HepG2 (cell line): ENCODE measurements around the gene FIZ1. TPM values are rescaled to one million over a fixed set of nuclear protein-coding genes. Genes with fewer than 3 reads are reported as not detected.

Experiments
- BORCS8-MEF2B ChIP-seq: sonication (generic); formaldehyde crosslinking; IDR thresholded peaks from 2 replicates; pipeline ENCODE4 v1.8.0; 2022; ENCODE audit warnings: mild to moderate bottlenecking, missing genetic modification reagents
- FOXJ3 ChIP-seq: sonication (generic); formaldehyde crosslinking; IDR thresholded peaks from 2 replicates; pipeline ENCODE4 v1.4.0; 2020; ENCODE audit warnings: missing genetic modification reagents, mild to moderate bottlenecking, borderline replicate concordance
- MEF2D ChIP-seq: sonication (generic); formaldehyde crosslinking; IDR thresholded peaks from 2 replicates; pipeline ENCODE4 v1.5.1; 2020; ENCODE audit warnings: mild to moderate bottlenecking, missing genetic modification reagents
- NCOA5 ChIP-seq: sonication (generic); formaldehyde crosslinking; IDR thresholded peaks from 2 replicates; pipeline ENCODE4 v1.4.0; 2020; ENCODE audit warnings: missing genetic modification reagents
- RXRB ChIP-seq: IDR thresholded peaks from 2 replicates; pipeline ENCODE4 v1.6.1; 2016; ENCODE audit warnings: borderline replicate concordance, missing genetic modification reagents, missing compliant biosample characterization
- SAP130 ChIP-seq: IDR thresholded peaks from 2 replicates; pipeline ENCODE4 v1.6.1; 2016; ENCODE audit warnings: low read depth
- SIX4 ChIP-seq: sonication (generic); formaldehyde crosslinking; IDR thresholded peaks from 2 replicates; pipeline ENCODE4 v1.4.0; 2020; ENCODE audit warnings: missing genetic modification reagents
- ZNF24 ChIP-seq: fragments of 450-650 bp; IDR thresholded peaks from 2 replicates; pipeline ENCODE4 v1.6.1; 2017; ENCODE audit warnings: antibody characterized with exemption, mild to moderate bottlenecking
- ZNF614 ChIP-seq: IDR thresholded peaks from 2 replicates; pipeline ENCODE4 v1.6.1; 2018; ENCODE audit warnings: missing biosample characterization, missing genetic modification reagents, inconsistent platforms, borderline replicate concordance
- polyA plus RNA-seq, 8 experiments: library from polyadenylated mRNA; depleted of rRNA in 3 of 8; stranded (reverse) in 7 of 8; unstranded in 1 of 8; fragments of >200 nt; fragmentation: Illumina TruSeq in 4 of 8; extraction: Trizol in 4 of 8; gene quantifications; 2 replicates each; pipeline versions ENCODE4 v1.2.1 to v1.2.3, GENCODE V29; 2011 to 2016; ENCODE audit warnings: low read depth in 4 of 8, missing spikeins in 1 of 8, mixed read lengths in 1 of 8; ENCODE audit not compliant: insufficient read depth in 1 of 8
- total RNA-seq, 5 experiments: library from RNA; depleted of rRNA; stranded (reverse); fragments of >200 nt; fragmentation: Illumina TruSeq; extraction: Trizol; gene quantifications; 2 replicates each; pipeline ENCODE4 v1.2.3, GENCODE V29; 2016; ENCODE audit warnings: low read depth in 1 of 5
- TF ChIP-seq, protein P1 (sequence below), 2 experiments: sonication (generic) in 1 of 2; formaldehyde crosslinking in 1 of 2; IDR thresholded peaks; 2 replicates each; pipeline versions ENCODE4 v1.6.1 to v1.9.0; 2014 to 2022; ENCODE audit warnings: antibody characterized with exemption in 1 of 2, borderline replicate concordance in 1 of 2, inconsistent platforms in 1 of 2, low read depth in 1 of 2, missing genetic modification reagents in 1 of 2
- TF ChIP-seq, protein P2 (sequence below): sonication (generic); formaldehyde crosslinking; conservative IDR thresholded peaks from 2 replicates; pipeline ENCODE4 v1.4.0; 2020; ENCODE audit warnings: missing genetic modification reagents
- TF ChIP-seq, protein P3 (sequence below): IDR thresholded peaks from 2 replicates; pipeline ENCODE4 v1.6.1; 2016; ENCODE audit warnings: low read depth, missing genetic modification reagents, missing compliant biosample characterization
- TF ChIP-seq, protein P4 (sequence below): sonication (generic); formaldehyde crosslinking; IDR thresholded peaks from 2 replicates; pipeline ENCODE4 v1.5.0; 2020; ENCODE audit warnings: missing genetic modification reagents

FIZ1 gene
- total and polyA plus RNA-seq, 2 of the 13 experiments (the other 11 are each of a cell fraction or from before 2014, with no cell fraction given) = 3.6 to 5.9 TPM

DNA sequence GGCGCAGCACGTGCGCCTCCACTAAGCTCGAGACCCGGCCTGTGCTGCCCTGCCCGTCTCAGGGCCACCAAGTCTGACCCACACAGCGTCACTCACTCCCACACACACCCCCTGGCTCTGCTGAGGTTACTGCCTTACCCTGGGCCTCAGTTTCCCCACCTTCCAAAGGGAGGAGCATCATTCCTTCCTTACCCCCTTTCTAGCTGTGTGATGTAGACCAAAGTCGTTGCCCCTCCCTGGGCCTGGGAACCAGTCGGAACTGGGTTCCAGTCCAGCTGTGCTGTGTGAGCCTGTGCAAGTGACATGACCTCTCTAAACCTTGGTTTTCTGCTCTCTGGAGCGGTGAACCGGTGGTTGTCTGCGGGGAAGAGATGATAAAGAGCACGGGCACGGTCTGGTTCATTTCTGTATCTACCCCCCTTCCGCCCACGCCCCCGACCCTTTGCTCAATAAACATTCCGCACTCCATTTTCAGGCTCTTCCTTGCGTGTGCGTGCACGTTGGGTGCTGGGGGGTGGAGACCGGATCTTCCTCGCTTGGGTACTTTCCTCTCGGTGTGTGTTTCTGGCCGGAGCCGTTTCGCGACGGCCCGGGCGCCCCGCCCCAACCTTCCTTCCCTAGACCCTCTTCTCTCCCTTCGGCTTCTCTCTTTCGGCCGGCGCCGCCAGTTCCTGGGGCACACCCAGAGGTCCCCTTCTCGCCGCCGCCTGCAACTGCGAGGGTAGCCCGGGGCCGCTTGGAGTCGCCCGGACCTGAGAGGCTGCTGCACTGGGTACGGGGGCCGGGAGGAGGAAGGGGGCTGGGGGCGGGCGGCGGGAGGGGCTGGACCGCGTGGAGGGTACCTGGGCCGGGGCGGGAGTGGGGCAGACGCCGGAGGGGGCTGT, 43.9 kb upstream of the FIZ1 start, which contains the start of gene ZNF581 (continued):
- TF ChIP-seq, protein P1, sequence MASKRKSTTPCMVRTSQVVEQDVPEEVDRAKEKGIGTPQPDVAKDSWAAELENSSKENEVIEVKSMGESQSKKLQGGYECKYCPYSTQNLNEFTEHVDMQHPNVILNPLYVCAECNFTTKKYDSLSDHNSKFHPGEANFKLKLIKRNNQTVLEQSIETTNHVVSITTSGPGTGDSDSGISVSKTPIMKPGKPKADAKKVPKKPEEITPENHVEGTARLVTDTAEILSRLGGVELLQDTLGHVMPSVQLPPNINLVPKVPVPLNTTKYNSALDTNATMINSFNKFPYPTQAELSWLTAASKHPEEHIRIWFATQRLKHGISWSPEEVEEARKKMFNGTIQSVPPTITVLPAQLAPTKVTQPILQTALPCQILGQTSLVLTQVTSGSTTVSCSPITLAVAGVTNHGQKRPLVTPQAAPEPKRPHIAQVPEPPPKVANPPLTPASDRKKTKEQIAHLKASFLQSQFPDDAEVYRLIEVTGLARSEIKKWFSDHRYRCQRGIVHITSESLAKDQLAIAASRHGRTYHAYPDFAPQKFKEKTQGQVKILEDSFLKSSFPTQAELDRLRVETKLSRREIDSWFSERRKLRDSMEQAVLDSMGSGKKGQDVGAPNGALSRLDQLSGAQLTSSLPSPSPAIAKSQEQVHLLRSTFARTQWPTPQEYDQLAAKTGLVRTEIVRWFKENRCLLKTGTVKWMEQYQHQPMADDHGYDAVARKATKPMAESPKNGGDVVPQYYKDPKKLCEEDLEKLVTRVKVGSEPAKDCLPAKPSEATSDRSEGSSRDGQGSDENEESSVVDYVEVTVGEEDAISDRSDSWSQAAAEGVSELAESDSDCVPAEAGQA (IDR thresholded peaks at IDR 0.05; ENCODE audit: low read depth) = 0 out of 2 replicates have a peak, but pooled peaks have one; percentile 35
- TF ChIP-seq, protein P1 (CRISPR knock-in tag; IDR thresholded peaks at IDR 0.05; ENCODE audit: borderline replicate concordance) = no peak; the same call in 1 of the 2 replicates
- TF ChIP-seq SIX4 = 0 out of 2 replicates have a peak, but pooled peaks have one; percentile 52
- 0 out of 2 replicates have a peak, but pooled peaks have one; percentile 13 for TF ChIP-seq FOXJ3 (CRISPR knock-in tag)
- TF ChIP-seq RXRB = peak; percentile 66; the same call in 1 of the 2 replicates
- TF ChIP-seq, protein P2, sequence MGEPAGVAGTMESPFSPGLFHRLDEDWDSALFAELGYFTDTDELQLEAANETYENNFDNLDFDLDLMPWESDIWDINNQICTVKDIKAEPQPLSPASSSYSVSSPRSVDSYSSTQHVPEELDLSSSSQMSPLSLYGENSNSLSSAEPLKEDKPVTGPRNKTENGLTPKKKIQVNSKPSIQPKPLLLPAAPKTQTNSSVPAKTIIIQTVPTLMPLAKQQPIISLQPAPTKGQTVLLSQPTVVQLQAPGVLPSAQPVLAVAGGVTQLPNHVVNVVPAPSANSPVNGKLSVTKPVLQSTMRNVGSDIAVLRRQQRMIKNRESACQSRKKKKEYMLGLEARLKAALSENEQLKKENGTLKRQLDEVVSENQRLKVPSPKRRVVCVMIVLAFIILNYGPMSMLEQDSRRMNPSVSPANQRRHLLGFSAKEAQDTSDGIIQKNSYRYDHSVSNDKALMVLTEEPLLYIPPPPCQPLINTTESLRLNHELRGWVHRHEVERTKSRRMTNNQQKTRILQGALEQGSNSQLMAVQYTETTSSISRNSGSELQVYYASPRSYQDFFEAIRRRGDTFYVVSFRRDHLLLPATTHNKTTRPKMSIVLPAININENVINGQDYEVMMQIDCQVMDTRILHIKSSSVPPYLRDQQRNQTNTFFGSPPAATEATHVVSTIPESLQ (CRISPR knock-in tag) = no peak
- no peak for TF ChIP-seq ZNF24
- no peak for TF ChIP-seq NCOA5 (CRISPR knock-in tag)
- TF ChIP-seq BORCS8-MEF2B (CRISPR knock-in tag) = peak; percentile 23; the same call in 1 of the 2 replicates
- peak; percentile 37; the same call in 1 of the 2 replicates for TF ChIP-seq MEF2D (CRISPR knock-in tag)
- peak; percentile 84 for TF ChIP-seq SAP130 (CRISPR knock-in tag)
- TF ChIP-seq ZNF614 = peak; percentile 37; the same call in 1 of the 2 replicates
- TF ChIP-seq, protein P3, sequence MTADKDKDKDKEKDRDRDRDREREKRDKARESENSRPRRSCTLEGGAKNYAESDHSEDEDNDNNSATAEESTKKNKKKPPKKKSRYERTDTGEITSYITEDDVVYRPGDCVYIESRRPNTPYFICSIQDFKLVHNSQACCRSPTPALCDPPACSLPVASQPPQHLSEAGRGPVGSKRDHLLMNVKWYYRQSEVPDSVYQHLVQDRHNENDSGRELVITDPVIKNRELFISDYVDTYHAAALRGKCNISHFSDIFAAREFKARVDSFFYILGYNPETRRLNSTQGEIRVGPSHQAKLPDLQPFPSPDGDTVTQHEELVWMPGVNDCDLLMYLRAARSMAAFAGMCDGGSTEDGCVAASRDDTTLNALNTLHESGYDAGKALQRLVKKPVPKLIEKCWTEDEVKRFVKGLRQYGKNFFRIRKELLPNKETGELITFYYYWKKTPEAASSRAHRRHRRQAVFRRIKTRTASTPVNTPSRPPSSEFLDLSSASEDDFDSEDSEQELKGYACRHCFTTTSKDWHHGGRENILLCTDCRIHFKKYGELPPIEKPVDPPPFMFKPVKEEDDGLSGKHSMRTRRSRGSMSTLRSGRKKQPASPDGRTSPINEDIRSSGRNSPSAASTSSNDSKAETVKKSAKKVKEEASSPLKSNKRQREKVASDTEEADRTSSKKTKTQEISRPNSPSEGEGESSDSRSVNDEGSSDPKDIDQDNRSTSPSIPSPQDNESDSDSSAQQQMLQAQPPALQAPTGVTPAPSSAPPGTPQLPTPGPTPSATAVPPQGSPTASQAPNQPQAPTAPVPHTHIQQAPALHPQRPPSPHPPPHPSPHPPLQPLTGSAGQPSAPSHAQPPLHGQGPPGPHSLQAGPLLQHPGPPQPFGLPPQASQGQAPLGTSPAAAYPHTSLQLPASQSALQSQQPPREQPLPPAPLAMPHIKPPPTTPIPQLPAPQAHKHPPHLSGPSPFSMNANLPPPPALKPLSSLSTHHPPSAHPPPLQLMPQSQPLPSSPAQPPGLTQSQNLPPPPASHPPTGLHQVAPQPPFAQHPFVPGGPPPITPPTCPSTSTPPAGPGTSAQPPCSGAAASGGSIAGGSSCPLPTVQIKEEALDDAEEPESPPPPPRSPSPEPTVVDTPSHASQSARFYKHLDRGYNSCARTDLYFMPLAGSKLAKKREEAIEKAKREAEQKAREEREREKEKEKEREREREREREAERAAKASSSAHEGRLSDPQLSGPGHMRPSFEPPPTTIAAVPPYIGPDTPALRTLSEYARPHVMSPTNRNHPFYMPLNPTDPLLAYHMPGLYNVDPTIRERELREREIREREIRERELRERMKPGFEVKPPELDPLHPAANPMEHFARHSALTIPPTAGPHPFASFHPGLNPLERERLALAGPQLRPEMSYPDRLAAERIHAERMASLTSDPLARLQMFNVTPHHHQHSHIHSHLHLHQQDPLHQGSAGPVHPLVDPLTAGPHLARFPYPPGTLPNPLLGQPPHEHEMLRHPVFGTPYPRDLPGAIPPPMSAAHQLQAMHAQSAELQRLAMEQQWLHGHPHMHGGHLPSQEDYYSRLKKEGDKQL (CRISPR knock-in tag) = no peak
- TF ChIP-seq, protein P4, sequence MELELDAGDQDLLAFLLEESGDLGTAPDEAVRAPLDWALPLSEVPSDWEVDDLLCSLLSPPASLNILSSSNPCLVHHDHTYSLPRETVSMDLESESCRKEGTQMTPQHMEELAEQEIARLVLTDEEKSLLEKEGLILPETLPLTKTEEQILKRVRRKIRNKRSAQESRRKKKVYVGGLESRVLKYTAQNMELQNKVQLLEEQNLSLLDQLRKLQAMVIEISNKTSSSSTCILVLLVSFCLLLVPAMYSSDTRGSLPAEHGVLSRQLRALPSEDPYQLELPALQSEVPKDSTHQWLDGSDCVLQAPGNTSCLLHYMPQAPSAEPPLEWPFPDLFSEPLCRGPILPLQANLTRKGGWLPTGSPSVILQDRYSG (CRISPR knock-in tag) = peak; percentile 20; the same call in 1 of the 2 replicates
